ENCODE results near the gene SERP2. TPM values are rescaled to one million over a fixed set of nuclear protein-coding genes. Genes with fewer than 3 reads are reported as not detected.

The SERP2 gene
- total and polyA plus RNA-seq, 2 donors (not counting 3 experiments of a cell fraction or from before 2014, with no cell fraction given): 0.30 TPM; not detected in 1

DNA sequence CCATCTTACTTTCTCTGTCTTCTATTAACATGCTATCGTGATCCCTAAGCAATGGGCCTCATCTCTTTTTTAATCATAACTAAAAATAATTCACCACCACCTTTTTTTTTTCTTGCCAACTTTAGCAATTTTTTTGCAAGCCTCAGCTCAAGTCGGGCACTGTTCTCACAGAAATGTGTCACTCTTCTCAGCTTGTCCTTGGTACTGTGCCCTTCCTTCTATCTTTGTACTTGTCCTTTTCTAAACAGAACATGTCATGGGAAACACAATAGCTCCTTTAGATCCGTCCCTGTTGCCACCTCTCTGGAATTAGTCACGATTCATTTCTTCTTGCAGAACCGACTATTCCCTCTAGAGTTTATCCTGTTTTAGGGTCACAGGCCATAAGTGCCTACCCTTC is 10.3 kb downstream of the SERP2 start:
- no peaks in the 10 kb centered on the region for H3K27me3 ChIP-seq (ENCODE audit: control insufficient read depth in 2 of 2, insufficient read depth in 2 of 2, low read length in 2 of 2)
- no peaks in the 10 kb centered on the region for H3K9me3 ChIP-seq (replicated peaks; ENCODE audit: control insufficient read depth, insufficient read depth, low read length)
- H3K79me2 ChIP-seq (ENCODE audit: control insufficient read depth, insufficient read depth, low read length): no peaks in the 10 kb centered on the region
- intact Hi-C loops (cut with micrococcal nuclease): no loop called here
- ChIA-PET POLR2A (no interaction called here), CTCF (interaction anchor here (0.5 to 1.6 kb wide), 4 partner anchors 8 to 336 kb away, joined by 3 to 8 read pairs (median 6); no protein-coding TSS in a partner anchor)
- no peak overlapping the region for H3K27ac ChIP-seq (ENCODE audit: insufficient read depth, low read depth, low read length)
- no peak for DNase-seq (ENCODE audit: low read depth, low spot score)
- no peak overlapping the region for H3K4me2 ChIP-seq (ENCODE audit: insufficient read depth, low read length)
- H3K9me1 ChIP-seq (replicated peaks; ENCODE audit: control insufficient read depth, extremely low read depth, insufficient read depth, low read length): no peaks in the 10 kb centered on the region
- H3K4me1 ChIP-seq (ENCODE audit: control insufficient read depth, extremely low read depth, insufficient read depth, low read length): no peaks in the 10 kb centered on the region
- no peak for TF ChIP-seq JUN (IDR thresholded peaks at IDR 0.05; ENCODE audit: borderline replicate concordance, insufficient read depth, insufficient read length, low read depth)
- TF ChIP-seq EZH2 (IDR thresholded peaks at IDR 0.05; ENCODE audit: borderline replicate concordance, low read depth, low read length, severe bottlenecking): no peak
- no peak for TF ChIP-seq GATA2 (IDR thresholded peaks at IDR 0.05; ENCODE audit: insufficient read depth, insufficient read length, low read depth, low read length)
- TF ChIP-seq, protein P1, sequence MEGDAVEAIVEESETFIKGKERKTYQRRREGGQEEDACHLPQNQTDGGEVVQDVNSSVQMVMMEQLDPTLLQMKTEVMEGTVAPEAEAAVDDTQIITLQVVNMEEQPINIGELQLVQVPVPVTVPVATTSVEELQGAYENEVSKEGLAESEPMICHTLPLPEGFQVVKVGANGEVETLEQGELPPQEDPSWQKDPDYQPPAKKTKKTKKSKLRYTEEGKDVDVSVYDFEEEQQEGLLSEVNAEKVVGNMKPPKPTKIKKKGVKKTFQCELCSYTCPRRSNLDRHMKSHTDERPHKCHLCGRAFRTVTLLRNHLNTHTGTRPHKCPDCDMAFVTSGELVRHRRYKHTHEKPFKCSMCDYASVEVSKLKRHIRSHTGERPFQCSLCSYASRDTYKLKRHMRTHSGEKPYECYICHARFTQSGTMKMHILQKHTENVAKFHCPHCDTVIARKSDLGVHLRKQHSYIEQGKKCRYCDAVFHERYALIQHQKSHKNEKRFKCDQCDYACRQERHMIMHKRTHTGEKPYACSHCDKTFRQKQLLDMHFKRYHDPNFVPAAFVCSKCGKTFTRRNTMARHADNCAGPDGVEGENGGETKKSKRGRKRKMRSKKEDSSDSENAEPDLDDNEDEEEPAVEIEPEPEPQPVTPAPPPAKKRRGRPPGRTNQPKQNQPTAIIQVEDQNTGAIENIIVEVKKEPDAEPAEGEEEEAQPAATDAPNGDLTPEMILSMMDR (IDR thresholded peaks at IDR 0.05; ENCODE audit: extremely low read depth in 1 of 2, insufficient read depth in 1 of 2, low read depth in 1 of 2, low read length in 2 of 2): no peak
- no peak for TF ChIP-seq POLR2A (IDR thresholded peaks at IDR 0.05; ENCODE audit: low read depth, low read length)
- TF ChIP-seq FOS (IDR thresholded peaks at IDR 0.05; ENCODE audit: borderline replicate concordance, insufficient read depth, low read length): no peak
- TF ChIP-seq MAX (IDR thresholded peaks at IDR 0.05; ENCODE audit: insufficient read depth, insufficient read length): no peak
- no peak for TF ChIP-seq MYC (IDR thresholded peaks at IDR 0.05; ENCODE audit: low read depth, low read length)
- no peak for TF ChIP-seq POLR2AphosphoS5 (IDR thresholded peaks at IDR 0.05; ENCODE audit: insufficient read depth, low read depth, low read length)
- no peak overlapping the region for H3K9ac ChIP-seq (replicated peaks; ENCODE audit: extremely low read depth, insufficient read depth, low read length)
- BruUV-seq (replicated peaks): no TSS peak
- no peak overlapping the region for H3K4me3 ChIP-seq (replicated peaks in 1 of 3; ENCODE audit: insufficient read depth in 1 of 3, low read depth in 1 of 3, low read length in 3 of 3)
- no peaks in the 10 kb centered on the region for H4K20me1 ChIP-seq (replicated peaks; ENCODE audit: control insufficient read depth, extremely low read depth, insufficient read depth, low read length)
- H2AFZ ChIP-seq (ENCODE audit: low read depth, low read length): no peak overlapping the region
- dilution Hi-C loops (cut with MboI; ENCODE audit: extremely low pct_ligation_motif_present, low sequenced_read_pairs): no loop called here
- FAIRE-seq: no peak
- H3K36me3 ChIP-seq (ENCODE audit: control insufficient read depth in 2 of 2, extremely low read depth in 1 of 2, insufficient read depth in 2 of 2, low read length in 2 of 2): no peaks in the 10 kb centered on the region

Measured in endothelial cell of umbilical vein (primary cell).